Large intestine (tissue), 3 donors: ENCODE results near the gene SKIDA1. TPM values are rescaled to one million over a fixed set of nuclear protein-coding genes. Genes with fewer than 3 reads are reported as not detected.

Experiments
- DNase-seq, 2 donors: peaks; one replicate each; pipeline versions ENCODE4 v3.0.0 to v3.0.0-alpha.2; 2013
- H3K27ac ChIP-seq: one replicate; pipeline ENCODE4 v1.5.1; 2013; ENCODE audit warnings: low read length
- H3K27me3 ChIP-seq: 2 replicates; pipeline ENCODE4 v1.6.1; 2013; ENCODE audit warnings: low read length; ENCODE audit not compliant: control insufficient read depth, insufficient read depth
- H3K36me3 ChIP-seq: 2 replicates; pipeline ENCODE4 v1.6.1; 2013; ENCODE audit warnings: low read length; ENCODE audit not compliant: control insufficient read depth, insufficient read depth
- H3K4me1 ChIP-seq: one replicate; pipeline ENCODE4 v1.6.1; 2013; ENCODE audit warnings: low read length; ENCODE audit not compliant: control insufficient read depth, insufficient read depth
- H3K4me3 ChIP-seq: one replicate; pipeline ENCODE4 v1.5.1; 2013; ENCODE audit warnings: low read length
- H3K9me3 ChIP-seq: one replicate; pipeline ENCODE4 v1.6.1; 2013; ENCODE audit warnings: mild to moderate bottlenecking, low read depth, low read length, moderate library complexity; ENCODE audit not compliant: control insufficient read depth
- WGBS: methylation state at CpG from one replicate; pipeline ENCODE4 v1.1.5; 2013; ENCODE audit warnings: low lambda C conversion rate; ENCODE audit not compliant: insufficient coverage; 5-methylcytosine and 5-hydroxymethylcytosine counted together
- polyA plus RNA-seq: library from polyadenylated mRNA; unstranded; fragments of 120-200 nt; gene quantifications from one replicate; pipeline ENCODE4 v1.2.1, GENCODE V29; 2013

SKIDA1 gene
- polyA plus RNA-seq, 1 donor, result 1.9 TPM

DNA sequence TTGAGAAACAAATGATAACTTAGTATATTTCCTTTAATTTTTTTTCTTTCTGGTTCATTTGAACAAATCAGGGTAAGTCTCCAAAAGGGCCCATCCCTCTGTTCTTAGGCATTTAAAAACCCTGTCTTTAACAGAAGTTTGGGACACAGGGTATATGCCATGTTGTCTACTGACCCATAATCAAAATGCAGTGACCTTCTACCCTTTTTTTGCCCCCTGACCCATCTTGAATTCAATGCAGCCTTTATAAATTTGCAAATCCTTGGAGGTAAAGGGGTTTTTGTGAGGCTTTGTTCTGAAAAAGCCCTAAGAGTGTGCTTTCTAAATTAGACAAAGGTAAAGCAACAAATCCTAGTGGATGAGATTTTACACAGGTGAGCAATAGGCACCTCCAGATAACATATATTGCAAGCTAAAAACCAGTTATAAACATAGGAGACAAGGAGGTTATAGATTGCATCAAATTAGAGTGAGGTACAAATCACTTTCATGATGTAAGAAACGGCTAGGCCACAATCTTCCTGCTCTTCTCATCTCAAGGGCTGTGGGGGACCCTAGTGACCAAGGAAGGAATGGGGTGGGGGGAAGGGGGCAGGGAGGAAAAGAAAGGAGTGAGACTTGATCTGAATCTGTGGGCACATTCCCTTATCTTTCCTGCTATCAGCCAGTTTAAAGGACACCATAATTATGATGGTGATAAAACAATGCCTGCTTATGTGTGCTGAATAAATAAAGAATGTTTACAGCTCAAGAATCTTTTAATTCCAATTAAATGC is 2.7 kb downstream of the SKIDA1 start:
- Histone ChIP-seq H3K4me1 (peaks cover 18% of the 10 kb centered on the region), H3K27ac (peak overlapping the region; percentile 12), H3K9me3 (no peaks in the 10 kb centered on the region), H3K36me3 (no peaks in the 10 kb centered on the region), H3K27me3 (no peaks in the 10 kb centered on the region), H3K4me3 (no peak overlapping the region)
- WGBS, result no CpG with 5 or more reads among the region's 1 CpG
- DNase-seq, result peak in 1 of 2 donors; percentile 47

DNA sequence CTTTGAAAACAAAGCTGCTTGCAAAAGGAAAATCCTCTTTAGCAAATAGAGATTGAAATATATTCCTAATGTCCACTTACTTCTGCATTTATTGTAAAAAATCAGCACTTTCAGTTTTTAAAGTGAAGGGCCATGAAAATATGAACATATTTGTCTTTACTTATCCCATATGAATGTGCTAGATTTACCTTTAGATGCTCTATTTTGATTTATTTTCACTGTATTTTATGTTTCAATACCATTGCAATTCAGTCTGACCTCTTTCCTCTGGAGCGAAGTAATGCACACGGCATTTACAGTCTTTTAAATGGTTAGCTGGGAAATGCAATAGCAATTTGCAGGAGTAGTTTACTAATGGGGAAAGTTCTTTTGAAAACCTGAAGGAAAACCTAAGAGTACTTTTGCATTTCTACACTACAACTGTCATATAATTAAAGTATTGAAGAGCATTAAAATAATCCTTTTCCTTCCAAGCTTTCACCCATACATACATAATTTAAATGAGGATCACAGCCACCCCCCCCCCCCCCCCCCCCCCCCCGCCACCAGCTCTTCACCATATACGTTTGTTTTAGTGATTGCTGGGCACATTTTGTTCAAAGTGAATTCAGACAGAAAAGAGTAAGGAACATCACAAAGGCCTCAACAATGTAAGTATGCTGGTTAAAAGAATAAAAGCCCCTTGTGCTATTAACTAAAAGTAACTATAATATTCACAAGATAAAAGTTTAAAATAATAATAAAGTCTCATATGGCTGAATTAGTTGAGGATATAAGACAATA is 3.5 kb downstream of the SKIDA1 start:
- DNase-seq, result no peak
- Histone ChIP-seq H3K27me3 (no peaks in the 10 kb centered on the region), H3K27ac (no peak overlapping the region), H3K4me1 (peaks cover 18% of the 10 kb centered on the region), H3K9me3 (no peaks in the 10 kb centered on the region), H3K36me3 (no peaks in the 10 kb centered on the region), H3K4me3 (no peak overlapping the region)
- no CpG with 5 or more reads among the region's 4 CpGs for WGBS

DNA sequence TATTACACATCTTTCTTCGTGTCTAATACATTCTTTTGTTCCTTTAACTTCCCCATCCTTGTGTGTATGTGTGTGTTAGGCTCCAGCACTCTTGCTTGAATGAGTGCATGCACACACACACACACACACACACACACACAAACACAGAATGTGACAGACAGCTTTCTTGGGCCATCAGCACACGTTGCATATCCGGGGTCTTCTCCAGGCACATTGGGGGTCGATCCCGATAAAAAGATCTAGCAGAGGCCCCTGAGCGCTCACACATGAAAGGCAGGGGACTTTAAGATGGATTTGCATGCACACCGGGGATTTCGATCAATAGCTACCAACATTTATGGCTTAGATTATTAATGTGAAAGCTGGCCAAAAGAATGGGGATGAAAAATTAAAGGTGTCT is 4.5 kb downstream of the SKIDA1 start:
- Histone ChIP-seq H3K9me3 (no peaks in the 10 kb centered on the region), H3K27me3 (peaks cover 3% of the 10 kb centered on the region), H3K4me3 (no peak overlapping the region), H3K4me1 (peaks cover 20% of the 10 kb centered on the region), H3K27ac (no peak overlapping the region), H3K36me3 (no peaks in the 10 kb centered on the region)
- no CpG with 5 or more reads among the region's 8 CpGs for WGBS
- no peak for DNase-seq

DNA sequence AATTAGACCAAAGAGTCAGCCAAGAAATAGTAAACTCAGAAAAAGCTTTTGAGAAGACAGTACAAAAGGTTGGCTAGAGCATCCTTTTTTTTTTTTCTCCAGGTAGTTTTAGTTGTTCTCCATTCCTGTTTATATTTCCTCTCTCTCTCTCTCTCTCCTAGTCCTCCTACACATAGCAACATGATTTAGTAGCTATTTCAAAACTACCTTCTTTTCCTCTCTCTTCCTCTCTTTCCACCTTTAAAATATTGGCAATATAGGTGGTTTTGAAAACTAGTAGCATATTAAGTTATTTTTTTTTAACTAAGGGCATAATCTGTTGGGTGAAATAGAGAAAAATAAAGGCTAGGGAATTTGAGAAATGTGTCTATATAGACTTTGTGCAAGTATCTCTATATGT is 5.0 kb downstream of the SKIDA1 start:
- Histone ChIP-seq H3K9me3 (no peaks in the 10 kb centered on the region), H3K4me3 (no peak overlapping the region), H3K27me3 (peaks cover 3% of the 10 kb centered on the region), H3K36me3 (no peaks in the 10 kb centered on the region), H3K27ac (peak overlapping the region; percentile 10), H3K4me1 (peaks cover 24% of the 10 kb centered on the region)
- DNase-seq, result no peak

DNA sequence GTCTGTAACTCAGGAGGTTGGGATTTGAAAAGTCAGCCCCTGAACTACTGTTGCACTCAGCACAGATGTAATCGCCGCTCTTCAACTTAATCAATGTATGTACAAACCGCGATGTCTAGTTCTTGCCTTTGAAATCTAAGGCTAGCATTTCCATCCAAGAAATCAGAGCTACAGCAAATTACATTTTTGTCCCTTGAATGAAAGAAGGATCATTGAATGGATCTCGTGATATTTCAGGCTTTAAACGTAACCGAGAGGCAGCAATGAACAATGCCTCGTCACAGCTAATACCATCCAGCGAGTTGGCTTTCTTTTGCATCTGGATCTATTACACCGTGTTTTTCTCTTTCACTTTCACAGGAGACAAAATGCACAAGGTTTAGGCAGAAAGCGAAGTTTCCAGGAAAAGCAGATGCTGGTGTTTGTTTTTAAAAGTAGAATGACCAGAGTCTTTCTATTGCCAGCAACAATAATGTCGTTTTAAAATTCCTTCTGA is 5.5 kb downstream of the SKIDA1 start:
- H3K9me3 ChIP-seq, result no peaks in the 10 kb centered on the region
- peak in 1 of 2 donors; percentile 77 for DNase-seq
- peak overlapping the region; percentile 7 for H3K4me3 ChIP-seq
- H3K27me3 ChIP-seq, result peaks cover 3% of the 10 kb centered on the region
- no peaks in the 10 kb centered on the region for H3K36me3 ChIP-seq
- WGBS, result no CpG with 5 or more reads among the region's 12 CpGs
- H3K4me1 ChIP-seq, result peaks cover 28% of the 10 kb centered on the region
- peak overlapping the region; percentile 65 for H3K27ac ChIP-seq

DNA sequence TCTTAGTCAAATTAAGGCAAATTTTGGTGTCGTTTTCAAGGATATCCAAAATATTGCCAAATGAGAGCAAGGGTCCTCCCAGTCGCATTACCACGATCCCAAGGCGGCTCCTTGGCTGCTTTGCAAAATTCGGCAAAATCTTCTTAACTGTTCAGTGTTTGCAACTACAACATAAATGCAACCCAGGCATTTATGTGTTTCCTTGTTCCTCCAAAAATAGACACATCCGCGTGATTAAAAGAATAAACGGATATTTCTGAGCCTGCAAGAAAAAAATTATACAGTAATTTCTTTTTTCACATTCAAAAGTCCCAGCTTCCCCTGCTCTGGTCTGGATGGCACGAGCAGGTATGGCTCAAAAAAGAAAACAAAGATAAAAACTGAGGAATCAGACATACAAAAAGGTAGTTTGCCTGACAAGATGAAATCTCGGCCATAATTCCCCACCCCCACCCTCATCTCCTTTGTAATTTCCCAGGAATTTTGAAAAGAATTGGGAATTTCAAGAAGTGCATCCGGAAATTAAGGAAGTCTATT is 6.0 kb downstream of the SKIDA1 start:
- no peak for DNase-seq
- WGBS, result 40% methylated on average over 7 of the region's 11 CpGs
- H3K9me3 ChIP-seq, result no peaks in the 10 kb centered on the region
- H3K27ac ChIP-seq, result peak overlapping the region; percentile 65
- H3K27me3 ChIP-seq, result peaks cover 3% of the 10 kb centered on the region
- H3K36me3 ChIP-seq, result no peaks in the 10 kb centered on the region
- H3K4me3 ChIP-seq, result peak overlapping the region; percentile 27
- peaks cover 28% of the 10 kb centered on the region for H3K4me1 ChIP-seq

DNA sequence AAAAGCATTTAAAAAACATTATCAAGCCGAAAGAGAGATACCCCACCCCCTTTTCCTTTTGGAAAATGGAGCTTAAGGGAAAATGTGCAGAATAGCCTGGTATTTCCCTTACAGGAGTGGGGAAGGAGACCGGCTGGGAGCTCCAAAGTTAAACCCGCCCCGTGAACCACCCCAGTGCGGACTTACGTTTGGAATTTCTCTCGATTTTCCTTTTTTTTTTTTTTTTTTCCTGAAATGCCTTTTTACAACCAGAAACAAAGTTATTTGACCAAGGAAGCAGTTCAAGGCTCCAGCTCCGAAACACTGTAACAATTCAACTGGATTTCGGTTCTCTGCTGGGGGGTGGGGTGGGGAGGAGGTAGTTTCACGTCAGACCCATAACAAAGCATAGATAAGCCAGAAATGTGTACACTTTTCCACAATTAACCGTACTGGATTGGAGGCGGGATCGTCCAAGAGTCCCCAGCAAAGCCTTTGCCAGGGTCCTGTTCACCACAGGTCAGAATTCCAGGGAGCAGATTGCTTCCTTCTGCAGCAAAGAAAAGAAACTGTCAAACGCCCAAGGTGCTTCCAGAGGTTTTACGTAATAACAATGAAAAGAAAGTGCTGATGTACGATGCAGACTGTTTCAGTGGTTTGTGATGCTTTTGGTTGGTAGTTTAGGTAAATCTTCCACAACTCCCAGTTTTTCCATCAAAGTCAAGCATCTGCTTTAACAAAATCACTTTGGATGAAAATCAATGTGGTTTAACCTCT is 6.7 kb downstream of the SKIDA1 start:
- 2% methylated on average over 7 of the region's 16 CpGs for WGBS
- Histone ChIP-seq H3K36me3 (no peaks in the 10 kb centered on the region), H3K4me1 (peaks cover 28% of the 10 kb centered on the region), H3K27me3 (peaks cover 3% of the 10 kb centered on the region), H3K4me3 (peak overlapping the region; percentile 27), H3K9me3 (no peaks in the 10 kb centered on the region), H3K27ac (peak overlapping the region; percentile 65)
- peak in 1 of 2 donors; percentile 83 for DNase-seq

DNA sequence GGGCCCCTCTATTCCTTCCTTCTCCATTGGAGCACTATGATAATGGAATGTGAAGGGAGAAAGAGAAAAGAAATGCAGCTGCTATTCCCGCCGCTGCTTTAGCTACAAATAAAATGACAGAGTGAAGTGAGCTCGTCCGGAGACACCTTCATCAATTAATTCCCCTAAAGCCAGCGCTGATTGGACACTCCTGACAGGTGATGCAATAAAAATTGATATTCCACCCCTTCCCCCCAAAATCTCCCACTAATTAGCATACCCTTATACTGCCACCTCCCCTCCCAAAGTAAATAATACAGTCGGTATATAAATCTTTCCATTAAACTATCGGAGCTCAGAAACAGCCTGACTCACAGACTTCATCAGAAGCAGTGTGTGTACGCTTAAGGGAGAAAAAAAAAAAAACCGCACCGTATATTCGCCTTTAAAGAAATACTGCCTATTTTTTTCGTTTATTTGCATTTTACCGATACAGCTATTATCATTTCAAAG is 7.3 kb downstream of the SKIDA1 start:
- H3K27me3 ChIP-seq, result peaks cover 3% of the 10 kb centered on the region
- no peaks in the 10 kb centered on the region for H3K9me3 ChIP-seq
- H3K4me1 ChIP-seq, result peaks cover 23% of the 10 kb centered on the region
- 0% methylated on average over 2 of the region's 13 CpGs for WGBS
- no peaks in the 10 kb centered on the region for H3K36me3 ChIP-seq
- DNase-seq, result peak in 1 of 2 donors; percentile 78
- peak overlapping the region; percentile 27 for H3K4me3 ChIP-seq
- H3K27ac ChIP-seq, result peak overlapping the region; percentile 65

DNA sequence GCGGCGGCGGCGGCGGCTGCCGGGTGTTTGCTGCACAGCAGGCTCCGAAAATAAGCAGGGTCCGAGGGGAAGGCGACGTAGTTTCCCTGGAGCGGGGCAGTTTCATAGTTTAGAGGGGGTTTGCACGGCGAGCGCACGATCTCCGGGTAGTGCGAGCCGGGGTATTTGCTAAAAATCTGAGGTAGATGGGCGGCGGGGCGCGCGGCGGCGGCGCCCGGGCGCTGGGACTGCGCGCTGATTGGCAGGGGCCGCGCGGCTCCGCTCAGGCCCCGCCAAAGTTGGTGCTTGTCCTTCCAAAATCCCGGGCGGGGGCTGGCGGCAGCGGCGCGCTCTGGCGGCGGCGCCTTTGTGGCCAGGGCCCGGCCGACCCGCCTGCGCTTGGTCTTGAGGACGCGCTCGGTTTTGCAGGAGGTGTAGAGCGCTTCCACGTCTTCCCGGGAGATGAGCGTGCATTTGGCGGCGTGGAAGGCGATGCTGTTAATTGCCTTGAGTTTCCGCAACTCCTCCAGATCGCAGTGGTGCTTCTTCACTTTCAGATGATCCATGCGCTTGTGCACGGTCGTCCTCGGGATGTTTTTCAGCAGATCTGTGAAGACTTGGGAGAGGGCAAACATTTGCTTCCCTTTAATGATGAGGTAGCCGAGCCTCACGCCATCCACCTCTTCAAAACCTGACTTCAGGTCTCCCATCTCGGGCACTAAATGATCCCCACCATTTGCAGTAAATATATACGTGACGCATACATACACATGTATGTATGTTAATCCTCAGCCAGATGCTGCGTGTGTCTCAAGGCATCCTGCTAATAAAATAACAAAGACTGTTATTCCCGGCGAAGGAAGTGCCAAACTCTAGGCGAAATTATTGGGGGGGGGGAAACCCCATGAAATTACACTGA is 8.1 kb downstream of the SKIDA1 start:
- Histone ChIP-seq H3K9me3 (no peaks in the 10 kb centered on the region), H3K4me3 (peak overlapping the region; percentile 27), H3K36me3 (no peaks in the 10 kb centered on the region), H3K4me1 (peaks cover 24% of the 10 kb centered on the region), H3K27ac (peak overlapping the region; percentile 65), H3K27me3 (peaks cover 3% of the 10 kb centered on the region)
- WGBS, result 10% methylated on average over 6 of the region's 73 CpGs
- peak in 1 of 2 donors; percentile 74 for DNase-seq
